SK-N-SH treated with all-trans-retinoic acid at 6 μM for 48 hours (cell line): ENCODE results near the gene CELF5.

ENCODE experiments used
- CREB5 ChIP-seq: fragments of 250-450 bp; sonication (Bioruptor Pico); IDR thresholded peaks from 2 replicates; pipeline ENCODE4 v1.5.1; 2020; ENCODE audit warnings: low read depth, mild to moderate bottlenecking, moderate library complexity
- ISL1 ChIP-seq: fragments of 250-450 bp; sonication (Bioruptor Pico); IDR thresholded peaks from 2 replicates; pipeline ENCODE4 v2.1.2; 2022; ENCODE audit warnings: mild to moderate bottlenecking, moderate library complexity
- PATZ1 ChIP-seq: fragments of 250-450 bp; sonication (Bioruptor Pico); IDR thresholded peaks from 2 replicates; pipeline ENCODE4 v1.8.0; 2020; ENCODE audit warnings: mild to moderate bottlenecking, moderate library complexity, borderline replicate concordance
- PPARA ChIP-seq: fragments of 250-450 bp; sonication (Bioruptor Pico); IDR thresholded peaks from 2 replicates; pipeline ENCODE4 v1.5.0; 2020; ENCODE audit warnings: mild to moderate bottlenecking, borderline replicate concordance
- RARB ChIP-seq: fragments of 250-450 bp; sonication (Bioruptor Pico); IDR thresholded peaks from 2 replicates; pipeline ENCODE4 v1.8.0; 2021; ENCODE audit warnings: mild to moderate bottlenecking, moderate library complexity
- ZFP3 ChIP-seq: fragments of 250-450 bp; sonication (Bioruptor Pico); IDR thresholded peaks from 2 replicates; pipeline ENCODE4 v1.5.0; 2020; ENCODE audit warnings: mild to moderate bottlenecking, moderate library complexity
- ZFP30 ChIP-seq: fragments of 450-650 bp; formaldehyde crosslinking; IDR thresholded peaks from 2 replicates; pipeline ENCODE4 v1.5.0; 2022; ENCODE audit warnings: mild to moderate bottlenecking, moderate library complexity
- ZNF565 ChIP-seq: fragments of 450-650 bp; formaldehyde crosslinking; conservative IDR thresholded peaks from 2 replicates; pipeline ENCODE4 v1.5.0; 2020; ENCODE audit warnings: low read depth, mild to moderate bottlenecking, moderate library complexity
- TF ChIP-seq, protein P1 (sequence below): fragments of 250-450 bp; sonication (Bioruptor Pico); IDR thresholded peaks from 2 replicates; pipeline ENCODE4 v1.8.0; 2021; ENCODE audit warnings: low read depth, mild to moderate bottlenecking, moderate library complexity, borderline replicate concordance

- no peak for TF ChIP-seq ZFP30
- TF ChIP-seq, protein P1, sequence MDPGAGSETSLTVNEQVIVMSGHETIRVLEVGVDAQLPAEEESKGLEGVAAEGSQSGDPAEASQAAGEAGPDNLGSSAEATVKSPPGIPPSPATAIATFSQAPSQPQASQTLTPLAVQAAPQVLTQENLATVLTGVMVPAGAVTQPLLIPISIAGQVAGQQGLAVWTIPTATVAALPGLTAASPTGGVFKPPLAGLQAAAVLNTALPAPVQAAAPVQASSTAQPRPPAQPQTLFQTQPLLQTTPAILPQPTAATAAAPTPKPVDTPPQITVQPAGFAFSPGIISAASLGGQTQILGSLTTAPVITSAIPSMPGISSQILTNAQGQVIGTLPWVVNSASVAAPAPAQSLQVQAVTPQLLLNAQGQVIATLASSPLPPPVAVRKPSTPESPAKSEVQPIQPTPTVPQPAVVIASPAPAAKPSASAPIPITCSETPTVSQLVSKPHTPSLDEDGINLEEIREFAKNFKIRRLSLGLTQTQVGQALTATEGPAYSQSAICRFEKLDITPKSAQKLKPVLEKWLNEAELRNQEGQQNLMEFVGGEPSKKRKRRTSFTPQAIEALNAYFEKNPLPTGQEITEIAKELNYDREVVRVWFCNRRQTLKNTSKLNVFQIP (CRISPR knock-in tag): no peak
- no peak for TF ChIP-seq PATZ1 (CRISPR knock-in tag)
- TF ChIP-seq RARB (CRISPR knock-in tag): no peak
- TF ChIP-seq ZFP3: no peak
- no peak for TF ChIP-seq PPARA (CRISPR knock-in tag)
- TF ChIP-seq CREB5: no peak
- TF ChIP-seq ZNF565 (CRISPR knock-in tag): no peak
- no peak for TF ChIP-seq ISL1 (CRISPR knock-in tag)
These were observed 101.0 kb downstream of the CELF5 start for GRCh38 chr19:3325451-3325850.
